ENCODE data around the gene PTPRN2.

The PTPRN2 gene

GRCh38 chr7:157722137-157723060 is 865.2 kb downstream of the PTPRN2 start:
- DNase-seq = no peak

- no peak for DNase-seq
Measured at GRCh38 chr7:157721468-157722136, 866.0 kb downstream of the PTPRN2 start.

GRCh38 chr7:157719705-157720655 is 867.6 kb downstream of the PTPRN2 start:
- DNase-seq = no peak

- no peak for DNase-seq
Measured at GRCh38 chr7:157719008-157719682, 868.5 kb downstream of the PTPRN2 start.

- DNase-seq = no peak
Measured at GRCh38 chr7:157718303-157719007, 869.2 kb downstream of the PTPRN2 start.

GRCh38 chr7:157717211-157718174 is 870.1 kb downstream of the PTPRN2 start:
- no peak for DNase-seq

- no peak for DNase-seq
Measured at GRCh38 chr7:157715938-157716280, 871.7 kb downstream of the PTPRN2 start.

- no peak for DNase-seq
Measured at GRCh38 chr7:157715071-157715937, 872.3 kb downstream of the PTPRN2 start.

GRCh38 chr7:157714166-157715070 is 873.2 kb downstream of the PTPRN2 start:
- no peak for DNase-seq

- DNase-seq = no peak
Measured at GRCh38 chr7:157713591-157713990, 874.0 kb downstream of the PTPRN2 start.

GRCh38 chr7:157712666-157713235 is 874.9 kb downstream of the PTPRN2 start:
- no peak for DNase-seq

GRCh38 chr7:157711353-157711888 is 876.2 kb downstream of the PTPRN2 start:
- no peak for DNase-seq

- DNase-seq = no peak
Measured at GRCh38 chr7:157710396-157710795, 877.2 kb downstream of the PTPRN2 start.

- DNase-seq = no peak
Measured at GRCh38 chr7:157709531-157710251, 877.9 kb downstream of the PTPRN2 start.

GRCh38 chr7:157708919-157709295 is 878.7 kb downstream of the PTPRN2 start:
- no peak for DNase-seq

GRCh38 chr7:157707983-157708918 is 879.4 kb downstream of the PTPRN2 start:
- no peak for DNase-seq
